Testis (tissue), 2 donors: ENCODE measurements around the gene CRADD.

Source experiments
- CTCF ChIP-seq, 3 experiments: fragments of 450-650 bp in 2 of 3; fragments of 200-600 bp in 1 of 3; sonication (generic) in 1 of 3; IDR thresholded peaks; one replicate each; pipeline ENCODE4 v1.5.1; 2016 to 2019; ENCODE audit warnings: antibody characterized with exemption in 3 of 3, mild to moderate bottlenecking in 2 of 3, moderate library complexity in 1 of 3
- POLR2A ChIP-seq: fragments of 450-650 bp; IDR thresholded peaks from one replicate; pipeline ENCODE4 v1.6.1; 2017; ENCODE audit warnings: antibody characterized with exemption, mild to moderate bottlenecking, moderate library complexity

GRCh38 chr12:93776581-93777018 is 99.4 kb downstream of the CRADD start:
- TF ChIP-seq CTCF (IDR thresholded peaks at IDR 0.05) (no peak), POLR2A (no peak)
